Peyer's patch (tissue), 4 donors: ENCODE data around the gene SLC16A7. TPM values are rescaled to one million over a fixed set of nuclear protein-coding genes. Genes with fewer than 3 reads are reported as not detected.

ENCODE experiments used
- DNase-seq, 3 donors: peaks; one replicate each; pipeline ENCODE4 v3.0.0-alpha.2; 2017 to 2019
- H3K27ac ChIP-seq, 4 donors: fragments of 200-600 bp; sonication (generic); one replicate each; pipeline ENCODE4 v1.5.1; 2016 to 2019
- H3K27me3 ChIP-seq, 2 donors: fragments of 200-600 bp; sonication (generic); one replicate each; pipeline ENCODE4 v1.5.1; 2019
- H3K36me3 ChIP-seq, 3 donors: fragments of 200-600 bp; sonication (generic); one replicate each; pipeline ENCODE4 v1.5.1; 2016 to 2019
- H3K4me1 ChIP-seq, 4 donors: fragments of 200-600 bp; sonication (generic); one replicate each; pipeline ENCODE4 v1.5.1; 2016 to 2019
- H3K4me3 ChIP-seq, 4 donors: fragments of 200-600 bp; sonication (generic); 1 replicate in 3 of 4; 2 replicates in 1 of 4; pipeline ENCODE4 v1.5.1; 2016 to 2019; ENCODE audit warnings: mild to moderate bottlenecking in 1 of 4
- H3K9me3 ChIP-seq, 4 donors: fragments of 200-600 bp; sonication (generic); one replicate each; pipeline ENCODE4 v1.5.1; 2016 to 2019; ENCODE audit warnings: mild to moderate bottlenecking in 1 of 4
- CTCF ChIP-seq, 6 experiments: fragments of 450-650 bp in 4 of 6; fragments of 200-600 bp in 2 of 6; sonication (generic) in 1 of 6; IDR thresholded peaks; one replicate each; pipeline ENCODE4 v1.5.1; 2017 to 2019; ENCODE audit warnings: antibody characterized with exemption in 6 of 6, mild to moderate bottlenecking in 3 of 6, moderate library complexity in 1 of 6
- POLR2A ChIP-seq, 2 donors: fragments of 450-650 bp; IDR thresholded peaks; one replicate each; pipeline ENCODE4 v1.5.1; 2017; ENCODE audit warnings: antibody characterized with exemption in 2 of 2, mild to moderate bottlenecking in 2 of 2, moderate library complexity in 2 of 2
- small RNA-seq, 2 donors: library from RNA; depleted of rRNA; stranded (forward); fragments of <200 nt; gene quantifications; one replicate each; pipeline ENCODE3, GENCODE V24; 2016
- total RNA-seq, 4 donors: library from RNA; depleted of rRNA; stranded (reverse); fragments of >200 nt; gene quantifications; one replicate each; pipeline ENCODE4 v1.1.0, GENCODE V29; 2016

The SLC16A7 gene
- total RNA-seq, 4 donors from 2014 or later: 5.0 to 19.4 (median 12.1) TPM

GRCh38 chr12:59828521-59828920 lies 232.7 kb downstream of the SLC16A7 start:
- Histone ChIP-seq H3K27ac (no peak overlapping the region), H3K27me3 (no peaks in the 10 kb centered on the region), H3K36me3 (no peaks in the 10 kb centered on the region), H3K9me3 (no peaks in the 10 kb centered on the region), H3K4me3 (no peak overlapping the region), H3K4me1 (no peaks in the 10 kb centered on the region)
- TF ChIP-seq CTCF (IDR thresholded peaks at IDR 0.05) (no peak), POLR2A (IDR thresholded peaks at IDR 0.05) (no peak)
- DNase-seq: no peak

DNA sequence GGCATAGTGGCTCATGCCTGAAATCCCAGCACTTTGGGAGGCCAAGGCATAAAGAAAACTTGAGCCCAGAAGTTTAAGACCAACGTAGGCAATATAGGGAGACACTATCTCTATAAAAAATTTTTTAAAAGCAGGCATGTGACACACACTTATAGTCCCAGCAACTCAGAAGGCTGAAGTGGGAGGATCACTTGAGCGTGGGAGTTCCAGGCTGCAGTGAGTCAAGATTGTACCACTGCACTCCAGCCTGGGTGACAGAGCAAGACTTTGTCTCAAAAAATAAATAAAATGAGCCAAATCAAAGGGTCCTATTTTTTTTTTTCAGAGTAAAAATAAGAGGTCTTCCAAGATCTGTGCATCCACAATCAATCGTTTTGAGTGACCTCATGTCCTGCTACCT lies 237.6 kb downstream of the SLC16A7 start:
- Histone ChIP-seq H3K27me3 (no peaks in the 10 kb centered on the region), H3K27ac (no peak overlapping the region), H3K36me3 (no peaks in the 10 kb centered on the region), H3K4me3 (no peak overlapping the region), H3K4me1 (no peaks in the 10 kb centered on the region), H3K9me3 (no peaks in the 10 kb centered on the region)
- no peak for DNase-seq
- no peak for TF ChIP-seq POLR2A (IDR thresholded peaks at IDR 0.05)
- no peak for TF ChIP-seq CTCF (IDR thresholded peaks at IDR 0.05)

DNA sequence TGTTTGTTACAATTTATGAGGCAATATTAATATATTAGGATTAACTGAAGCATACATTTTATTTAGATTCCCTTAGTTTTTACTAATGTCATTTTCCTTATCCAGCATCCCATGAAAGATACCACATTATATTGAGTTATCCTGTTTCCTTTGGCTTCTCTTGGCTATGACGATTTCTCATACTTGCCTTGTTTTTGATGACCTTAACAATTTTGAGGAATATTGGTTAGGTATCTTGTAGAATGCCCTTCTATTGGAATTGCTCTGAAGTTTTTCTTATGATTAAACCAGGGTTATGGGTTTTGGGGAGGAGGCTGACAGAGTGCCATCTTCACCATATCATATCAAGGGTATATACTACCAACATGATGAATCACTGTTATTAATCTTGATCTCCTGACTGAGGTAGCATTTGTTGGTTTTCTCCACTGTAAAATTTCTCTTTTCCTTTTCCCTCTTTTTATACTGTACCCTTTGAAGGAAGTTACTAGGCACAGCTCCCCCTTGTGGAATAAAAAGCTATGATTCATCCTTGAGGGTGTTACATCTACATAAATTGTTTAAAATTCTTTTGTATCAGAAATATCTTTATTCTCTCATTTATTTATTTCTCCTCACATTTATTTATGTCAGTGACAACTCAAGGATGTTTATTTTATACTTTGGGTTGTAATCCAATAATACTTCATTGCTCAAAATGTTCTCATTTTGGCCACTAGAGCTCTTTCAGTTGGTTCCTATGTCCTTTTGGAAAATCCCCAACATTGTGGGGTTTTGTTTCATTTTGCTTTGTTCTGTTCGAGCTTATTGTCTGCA lies 239.0 kb downstream of the SLC16A7 start:
- Histone ChIP-seq H3K27ac (no peak overlapping the region), H3K9me3 (no peaks in the 10 kb centered on the region), H3K27me3 (no peaks in the 10 kb centered on the region), H3K4me1 (no peaks in the 10 kb centered on the region), H3K36me3 (no peaks in the 10 kb centered on the region), H3K4me3 (no peak overlapping the region)
- no peak for TF ChIP-seq POLR2A (IDR thresholded peaks at IDR 0.05)
- peak; percentile 14 to 54 (median 44) for TF ChIP-seq CTCF (IDR thresholded peaks at IDR 0.05)
- DNase-seq: no peak

Small RNA genes within 50 kb of the gene (small RNA-seq; reads per million reads assigned to genes)
- gene AC079905.2 (0 reads per million in 2 donors), gene RNU4-20P (0 reads per million in 2 donors)
